ENCODE measurements around the gene PYM1. TPM values are rescaled to one million over a fixed set of nuclear protein-coding genes. Genes with fewer than 3 reads are reported as not detected.

Gene PYM1
- total RNA-seq, 1 experiment from 2014 or later, result 24.8 TPM

DNA sequence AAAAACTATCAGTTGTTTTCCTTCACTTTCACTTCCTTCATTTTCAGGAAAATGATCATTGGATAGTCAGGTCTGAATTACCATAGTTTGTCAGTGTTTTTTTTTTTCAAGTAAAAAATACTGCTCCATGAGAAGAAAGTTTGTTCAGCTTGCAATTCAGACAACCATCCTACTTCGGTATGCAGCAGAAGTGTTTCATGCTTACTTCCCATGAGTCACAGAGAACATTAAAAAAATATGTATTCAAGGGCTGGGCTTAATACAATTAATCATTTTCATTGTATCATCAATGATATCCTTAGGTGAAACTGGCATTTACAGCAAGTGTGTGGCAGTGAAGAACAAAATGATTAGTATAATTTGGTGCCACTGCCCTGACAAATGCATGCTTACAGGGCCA, 21.6 kb downstream of the PYM1 start (continued):
- TF ChIP-seq POLR2A (IDR thresholded peaks at IDR 0.05; ENCODE audit: borderline replicate concordance, extremely low read depth, insufficient read depth, insufficient read length), result no peak
- no peak for TF ChIP-seq ZFX (IDR thresholded peaks at IDR 0.05)
- no peak for TF ChIP-seq RAD21 (IDR thresholded peaks at IDR 0.05; ENCODE audit: low read depth)
- no peak for TF ChIP-seq SIN3A (IDR thresholded peaks at IDR 0.05; ENCODE audit: low read depth)
- no peak for TF ChIP-seq EZH2phosphoT487 (IDR thresholded peaks at IDR 0.05; ENCODE audit: borderline replicate concordance)
- TF ChIP-seq EGR1 (IDR thresholded peaks at IDR 0.05; ENCODE audit: low read depth), result no peak
- no peak for TF ChIP-seq SP1 (IDR thresholded peaks at IDR 0.05; ENCODE audit: low read depth)
- TF ChIP-seq, protein P1, sequence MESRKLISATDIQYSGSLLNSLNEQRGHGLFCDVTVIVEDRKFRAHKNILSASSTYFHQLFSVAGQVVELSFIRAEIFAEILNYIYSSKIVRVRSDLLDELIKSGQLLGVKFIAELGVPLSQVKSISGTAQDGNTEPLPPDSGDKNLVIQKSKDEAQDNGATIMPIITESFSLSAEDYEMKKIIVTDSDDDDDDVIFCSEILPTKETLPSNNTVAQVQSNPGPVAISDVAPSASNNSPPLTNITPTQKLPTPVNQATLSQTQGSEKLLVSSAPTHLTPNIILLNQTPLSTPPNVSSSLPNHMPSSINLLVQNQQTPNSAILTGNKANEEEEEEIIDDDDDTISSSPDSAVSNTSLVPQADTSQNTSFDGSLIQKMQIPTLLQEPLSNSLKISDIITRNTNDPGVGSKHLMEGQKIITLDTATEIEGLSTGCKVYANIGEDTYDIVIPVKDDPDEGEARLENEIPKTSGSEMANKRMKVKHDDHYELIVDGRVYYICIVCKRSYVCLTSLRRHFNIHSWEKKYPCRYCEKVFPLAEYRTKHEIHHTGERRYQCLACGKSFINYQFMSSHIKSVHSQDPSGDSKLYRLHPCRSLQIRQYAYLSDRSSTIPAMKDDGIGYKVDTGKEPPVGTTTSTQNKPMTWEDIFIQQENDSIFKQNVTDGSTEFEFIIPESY (IDR thresholded peaks at IDR 0.05; ENCODE audit: extremely low read depth, insufficient replicate concordance, low read length), result no peak
- no peak for TF ChIP-seq TCF7L2 (IDR thresholded peaks at IDR 0.05; ENCODE audit: borderline replicate concordance, extremely low read depth, insufficient read depth, insufficient read length)

DNA sequence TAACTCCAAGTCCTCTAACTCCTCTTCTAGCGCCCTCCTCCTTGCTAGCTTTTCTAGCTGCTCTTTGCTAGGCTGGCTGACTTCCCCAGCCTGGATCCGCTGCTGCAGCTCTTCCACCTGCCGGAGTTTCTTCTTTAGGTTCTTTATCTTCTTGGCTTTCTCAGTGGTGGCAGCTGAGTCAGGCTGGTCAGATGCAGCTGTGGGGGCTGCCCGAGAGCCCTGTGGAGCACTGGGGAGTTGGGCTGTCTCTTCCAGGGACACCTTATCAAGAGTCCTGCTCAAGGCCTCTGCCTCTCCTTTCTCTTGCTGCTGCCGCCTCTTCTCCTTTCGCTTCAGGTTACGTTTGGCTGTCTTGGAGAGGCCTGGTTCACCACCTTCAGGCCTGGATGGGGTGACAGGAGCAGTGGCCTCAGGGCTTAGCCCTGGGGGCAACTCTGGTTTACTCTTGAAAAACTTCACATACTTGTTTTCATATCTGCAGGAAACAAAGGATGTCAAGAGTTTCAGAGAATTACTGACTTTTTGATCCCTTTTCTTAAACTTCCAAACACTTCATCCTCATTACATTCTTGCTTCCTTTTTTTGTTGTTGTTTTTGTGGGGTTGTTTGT, 25.7 kb downstream of the PYM1 start:
- RAD21 ChIA-PET (ENCODE audit: low non-redundant PET in 1 of 2, low total read pairs in 2 of 2, uncharacterized antibody in 2 of 2, unreplicated experiment in 2 of 2), result no interaction called here
- Histone ChIP-seq H2AFZ (ENCODE audit: low read depth, low read length, poor library complexity, severe bottlenecking) (no peak overlapping the region), H3K4me3 (replicated peaks in 1 of 2; ENCODE audit: low read depth in 1 of 2, low read length in 2 of 2) (no peak overlapping the region), H3K9ac (ENCODE audit: low read length) (no peak overlapping the region), H3K9me3 (ENCODE audit: control insufficient read depth in 1 of 2, insufficient read depth in 1 of 2, low read depth in 1 of 2, low read length in 2 of 2) (no peaks in the 10 kb centered on the region), H3K9me2 (ENCODE audit: insufficient read depth) (no peaks in the 10 kb centered on the region), H3K27ac (ENCODE audit: low read depth, low read length) (no peak overlapping the region), H3K79me2 (ENCODE audit: insufficient read depth, low read length) (no peaks in the 10 kb centered on the region), H3K4me1 (ENCODE audit: control insufficient read depth in 1 of 2, insufficient read depth in 2 of 2, low read length in 2 of 2) (peaks cover 0 to 5% of the 10 kb centered on the region in 2 experiments; a peak in 3 of 4 replicates), H3K36me3 (ENCODE audit: control insufficient read depth in 1 of 2, insufficient read depth in 2 of 2, low read length in 2 of 2) (no peaks in the 10 kb centered on the region; a peak in 1 of 4 replicates), H3K4me2 (ENCODE audit: low read length) (no peak overlapping the region), H3K27me3 (ENCODE audit: insufficient read depth, low read length) (no peaks in the 10 kb centered on the region), H4K20me1 (ENCODE audit: insufficient read depth) (no peaks in the 10 kb centered on the region)
- intact Hi-C loops (cut with micrococcal nuclease), result no loop called here
- ATAC-seq (no peak), DNase-seq (ENCODE audit: low read depth, low spot score) (no peak)
- CTCF ChIA-PET, result no interaction called here
- POLR2A ChIA-PET, result no interaction called here
- no TSS peak for BruUV-seq (replicated peaks)
- TF ChIP-seq, protein P2, sequence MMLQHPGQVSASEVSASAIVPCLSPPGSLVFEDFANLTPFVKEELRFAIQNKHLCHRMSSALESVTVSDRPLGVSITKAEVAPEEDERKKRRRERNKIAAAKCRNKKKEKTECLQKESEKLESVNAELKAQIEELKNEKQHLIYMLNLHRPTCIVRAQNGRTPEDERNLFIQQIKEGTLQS (IDR thresholded peaks at IDR 0.05), result no peak
- TF ChIP-seq RAD21 (IDR thresholded peaks at IDR 0.05; ENCODE audit: low read depth) (no peak), POLR2A (IDR thresholded peaks at IDR 0.05; ENCODE audit: borderline replicate concordance, extremely low read depth, insufficient read depth, insufficient read length) (no peak)

All from HCT116 (cell line).